Keratinocyte (primary cell): ENCODE results near the gene OGT. TPM values are rescaled to one million over a fixed set of nuclear protein-coding genes. Genes with fewer than 3 reads are reported as not detected.

Experiments used
- DNase-seq: peaks from one replicate; pipeline ENCODE4 v3.0.0-alpha.2; 2011; ENCODE audit warnings: low read depth, missing footprints, low spot score
- FAIRE-seq: peaks from 2 replicates; lab custom pipeline; 2011; peaks lifted over from hg19 to GRCh38; lab: Jason Lieb, UNC
- H2AFZ ChIP-seq: 2 replicates; pipeline ENCODE4 v1.6.0; 2012; ENCODE audit warnings: low read length, control low read depth, inconsistent platforms; ENCODE audit not compliant: control insufficient read depth
- H3K27ac ChIP-seq: 2 replicates; pipeline ENCODE4 v1.5.1; 2011; ENCODE audit warnings: low read length; ENCODE audit not compliant: control insufficient read depth, insufficient read depth
- H3K27me3 ChIP-seq: 3 replicates; pipeline ENCODE4 v1.6.0; 2011; ENCODE audit warnings: low read length; ENCODE audit not compliant: control insufficient read depth, insufficient read depth; ENCODE audit errors: extremely low read depth
- H3K36me3 ChIP-seq, 2 experiments: 2 replicates in 1 of 2; 3 replicates in 1 of 2; pipeline ENCODE4 v1.5.1; 2011; ENCODE audit warnings: low read length in 2 of 2, mild to moderate bottlenecking in 1 of 2; ENCODE audit not compliant: control insufficient read depth in 2 of 2, insufficient read depth in 2 of 2; ENCODE audit errors: extremely low read depth in 1 of 2
- H3K4me1 ChIP-seq: 3 replicates; pipeline ENCODE4 v1.5.1; 2011; ENCODE audit warnings: low read length; ENCODE audit not compliant: control insufficient read depth, insufficient read depth; ENCODE audit errors: extremely low read depth
- H3K4me2 ChIP-seq: 3 replicates; pipeline ENCODE4 v1.6.0; 2011; ENCODE audit warnings: low read depth, low read length; ENCODE audit not compliant: control insufficient read depth, insufficient read depth; ENCODE audit errors: extremely low read depth
- H3K4me3 ChIP-seq, 3 experiments: fragments of 200-600 bp in 1 of 3; sonication (generic) in 1 of 3; 2 replicates in 2 of 3; 3 replicates in 1 of 3; pipeline ENCODE4 v1.5.1; 2011 to 2016; ENCODE audit warnings: low read length in 3 of 3, mild to moderate bottlenecking in 3 of 3, control low read depth in 2 of 3, inconsistent platforms in 1 of 3, low read depth in 1 of 3, mixed read lengths in 1 of 3, mixed run types in 1 of 3, moderate library complexity in 1 of 3; ENCODE audit not compliant: control insufficient read depth in 2 of 3, insufficient read depth in 2 of 3; ENCODE audit errors: extremely low read depth in 1 of 3
- H3K79me2 ChIP-seq: 2 replicates; pipeline ENCODE4 v1.6.0; 2012; ENCODE audit warnings: low read length; ENCODE audit not compliant: control insufficient read depth, insufficient read depth
- H3K9ac ChIP-seq: 3 replicates; pipeline ENCODE4 v1.6.0; 2011; ENCODE audit warnings: low read length; ENCODE audit not compliant: control insufficient read depth, insufficient read depth; ENCODE audit errors: extremely low read depth
- H3K9me1 ChIP-seq: 3 replicates; pipeline ENCODE4 v1.6.0; 2011; ENCODE audit warnings: low read length; ENCODE audit not compliant: control insufficient read depth, insufficient read depth; ENCODE audit errors: extremely low read depth
- H3K9me3 ChIP-seq: 2 replicates; pipeline ENCODE4 v1.5.1; 2012; ENCODE audit warnings: low read depth, low read length; ENCODE audit not compliant: control insufficient read depth
- H4K20me1 ChIP-seq: 3 replicates; pipeline ENCODE4 v1.6.0; 2011; ENCODE audit warnings: low read length; ENCODE audit not compliant: control insufficient read depth, insufficient read depth; ENCODE audit errors: extremely low read depth
- CTCF ChIP-seq, 3 experiments: IDR thresholded peaks in 1 of 3; conservative IDR thresholded peaks in 1 of 3; optimal IDR thresholded peaks in 1 of 3; 2 replicates in 2 of 3; 3 replicates in 1 of 3; pipeline versions ENCODE3 to v1.5.1; 2011; ENCODE audit warnings: low read length in 3 of 3, mild to moderate bottlenecking in 3 of 3, moderate library complexity in 2 of 3, control low read depth in 1 of 3, inconsistent platforms in 1 of 3; ENCODE audit not compliant: insufficient read depth in 2 of 3; ENCODE audit errors: extremely low read depth in 1 of 3
- EZH2 ChIP-seq: IDR thresholded peaks from one replicate; pipeline ENCODE4 v1.6.1; 2012; ENCODE audit warnings: inconsistent platforms, mild to moderate bottlenecking, low read length, moderate library complexity
- dilution Hi-C: fragments of 300-500 bp; cut with MboI; formaldehyde crosslinking; loops from one replicate; pipeline ENCODE4 v1.7.0; 2020; ENCODE audit warnings: low sequenced_read_pairs; ENCODE audit not compliant: extremely low pct_ligation_motif_present
- polyA plus RNA-seq, 5 experiments: library from polyadenylated mRNA; depleted of rRNA in 3 of 5; stranded (reverse) in 3 of 5; stranded (forward) in 1 of 5; unstranded in 1 of 5; fragments of >200 nt; gene quantifications; 1 replicate in 1 of 5; 2 replicates in 3 of 5; 3 replicates in 1 of 5; pipeline versions ENCODE4 v1.2.1 to v1.2.3, GENCODE V29; 2011 to 2012; ENCODE audit warnings: missing spikeins in 2 of 5, low read depth in 1 of 5, low replicate concordance in 1 of 5

OGT gene
- polyA plus RNA-seq, 1 donor (not counting 4 experiments of a cell fraction or from before 2014, with no cell fraction given): 136 TPM

- Histone ChIP-seq H3K4me3 (no peak overlapping the region), H3K9ac (no peak overlapping the region), H3K9me3 (no peaks in the 10 kb centered on the region), H2AFZ (no peak overlapping the region), H3K9me1 (no peaks in the 10 kb centered on the region), H3K4me2 (no peak overlapping the region), H4K20me1 (no peaks in the 10 kb centered on the region), H3K27me3 (no peaks in the 10 kb centered on the region), H3K27ac (no peak overlapping the region), H3K4me1 (peaks cover 12% of the 10 kb centered on the region), H3K36me3 (no peaks in the 10 kb centered on the region), H3K79me2 (no peaks in the 10 kb centered on the region)
- DNase-seq: no peak
- FAIRE-seq: no peak
- dilution Hi-C loops: no loop called here
- no peak for TF ChIP-seq CTCF (optimal IDR thresholded peaks at IDR 0.05 in 1 of 3, IDR thresholded peaks at IDR 0.05 in 1 of 3, conservative IDR thresholded peaks at IDR 0.05 in 1 of 3; ENCODE audit: extremely low read depth in 1 of 3, insufficient read depth in 2 of 3, low read length in 3 of 3)
- no peak for TF ChIP-seq EZH2
These were observed 88.7 kb downstream of the OGT start for GRCh38 chrX:71621603-71622002.

GRCh38 chrX:71622032-71622575, 89.2 kb downstream of the OGT start:
- Histone ChIP-seq H2AFZ (no peak overlapping the region), H3K4me2 (no peak overlapping the region), H3K27me3 (no peaks in the 10 kb centered on the region), H3K9me1 (no peaks in the 10 kb centered on the region), H3K27ac (no peak overlapping the region), H3K79me2 (no peaks in the 10 kb centered on the region), H3K9me3 (no peaks in the 10 kb centered on the region), H3K4me1 (peaks cover 12% of the 10 kb centered on the region), H3K9ac (no peak overlapping the region), H4K20me1 (no peaks in the 10 kb centered on the region), H3K36me3 (no peaks in the 10 kb centered on the region), H3K4me3 (no peak overlapping the region)
- DNase-seq (no peak), FAIRE-seq (no peak)
- no peak for TF ChIP-seq CTCF (optimal IDR thresholded peaks at IDR 0.05 in 1 of 3, IDR thresholded peaks at IDR 0.05 in 1 of 3, conservative IDR thresholded peaks at IDR 0.05 in 1 of 3; ENCODE audit: extremely low read depth in 1 of 3, insufficient read depth in 2 of 3, low read length in 3 of 3)
- no peak for TF ChIP-seq EZH2
- dilution Hi-C loops: no loop called here
